Endodermal cell (in vitro differentiated cells): ENCODE data around the gene EMC9. TPM values are rescaled to one million over a fixed set of nuclear protein-coding genes. Genes with fewer than 3 reads are reported as not detected.

Experiments
- DNase-seq: peaks from one replicate; pipeline ENCODE4 v3.0.0-alpha.2; 2017
- H3K27ac ChIP-seq: 2 replicates; pipeline ENCODE4 v1.5.1; 2013; ENCODE audit warnings: mild to moderate bottlenecking, low read depth, low read length, moderate library complexity
- H3K27me3 ChIP-seq: 2 replicates; pipeline ENCODE4 v1.6.1; 2013; ENCODE audit warnings: mild to moderate bottlenecking, low read length, moderate library complexity; ENCODE audit not compliant: insufficient read depth, control insufficient read depth, poor library complexity, severe bottlenecking
- H3K36me3 ChIP-seq: 2 replicates; pipeline ENCODE4 v1.7.0; 2013; ENCODE audit warnings: mild to moderate bottlenecking, low read length, moderate library complexity; ENCODE audit not compliant: control insufficient read depth, insufficient read depth
- H3K4me1 ChIP-seq: one replicate; pipeline ENCODE4 v1.7.0; 2013; ENCODE audit warnings: low read length; ENCODE audit not compliant: control insufficient read depth, insufficient read depth
- H3K4me3 ChIP-seq: 2 replicates; pipeline ENCODE4 v1.5.1; 2013; ENCODE audit warnings: mild to moderate bottlenecking, low read length, moderate library complexity
- H3K9ac ChIP-seq: 2 replicates; pipeline ENCODE4 v1.6.1; 2013; ENCODE audit warnings: mild to moderate bottlenecking, low read length, moderate library complexity; ENCODE audit not compliant: poor library complexity, severe bottlenecking; ENCODE audit errors: extremely low read depth
- H3K9me3 ChIP-seq: 2 replicates; pipeline ENCODE4 v1.6.1; 2013; ENCODE audit warnings: mild to moderate bottlenecking, low read length, moderate library complexity; ENCODE audit not compliant: control insufficient read depth
- H3K27ac Mint-ChIP-seq: 2 replicates; pipeline ENCODE4 v1.8.0; 2020; ENCODE audit warnings: mixed read lengths
- H3K27me3 Mint-ChIP-seq: 2 replicates; pipeline ENCODE4 v1.8.0; 2021; ENCODE audit warnings: mild to moderate bottlenecking, mixed read lengths; ENCODE audit not compliant: insufficient read depth
- H3K36me3 Mint-ChIP-seq: 2 replicates; pipeline ENCODE4 v1.8.0; 2020; ENCODE audit warnings: low read depth, mixed read lengths
- H3K4me1 Mint-ChIP-seq: 2 replicates; pipeline ENCODE4 v1.8.0; 2020; ENCODE audit warnings: mixed read lengths
- H3K4me3 Mint-ChIP-seq: 2 replicates; pipeline ENCODE4 v1.8.0; 2020; ENCODE audit warnings: mild to moderate bottlenecking, moderate library complexity, mixed read lengths
- H3K9me3 Mint-ChIP-seq: 2 replicates; pipeline ENCODE4 v1.8.0; 2020; ENCODE audit warnings: mild to moderate bottlenecking, mixed read lengths
- CTCF ChIP-seq: fragments of 200-600 bp; sonication (generic); conservative IDR thresholded peaks from 2 replicates; pipeline ENCODE4 v1.5.0; 2021; ENCODE audit warnings: antibody characterized with exemption, mild to moderate bottlenecking
- WGBS, 2 experiments: methylation state at CpG; one replicate each; pipeline versions ENCODE4 v1.1.5 to v1.1.7; 2013; ENCODE audit warnings: missing lambda C conversion rate in 2 of 2, mixed read lengths in 1 of 2; ENCODE audit not compliant: insufficient coverage in 1 of 2, insufficient read length in 1 of 2; 5-methylcytosine and 5-hydroxymethylcytosine counted together
- long read RNA-seq, 4 experiments: library from polyadenylated mRNA in 2 of 4; library from RNA in 1 of 4; library from capped mRNA in 1 of 4; stranded (forward) in 3 of 4; unstranded in 1 of 4; transcript quantifications; one replicate each; pipeline ENCODE4 v2.0.0, GENCODE V29; 2020 to 2021; ENCODE audit warnings: inconsistent platforms in 1 of 4
- polyA plus RNA-seq, 2 experiments: library from polyadenylated mRNA; stranded (reverse); fragments of 50-300 nt; gene quantifications; one replicate each; pipeline ENCODE4 v1.2.3, GENCODE V29; 2013
- total RNA-seq, 2 donors: library from RNA; stranded (reverse); fragmentation: NEBNext Ultra II Directional in 1 of 2; extraction: Animal tissue kit (Norgen Biotek cat#: 25700) in 1 of 2; gene quantifications; 2 replicates in 1 of 2; 3 replicates in 1 of 2; pipeline ENCODE4 v1.2.1, GENCODE V29; 2021

EMC9 gene
- 10 to 100 TPM; 34.0 to 39.5 TPM for total RNA-seq
- 37.8 TPM for polyA plus RNA-seq (2013, experiment 1 of 2)
- 39.5 TPM for polyA plus RNA-seq (2013, experiment 2 of 2)
- long read RNA-seq, experiment 1, transcript EMC9-202 (5 exons, 953 nt), result minor isoform, 5 of 16 reads
- long read RNA-seq, experiment 1, transcript EMC9-201 (6 exons, 835 nt), result major isoform, 9 of 16 reads
- long read RNA-seq, experiment 1, partial matches to known transcripts, result 0 of 16 reads
- long read RNA-seq, experiment 1, other reads (novel, unspliced or antisense), result 1 of 16 reads
- long read RNA-seq, experiment 2, transcript EMC9-202 (5 exons, 953 nt), result major isoform, 8 of 22 reads
- long read RNA-seq, experiment 2, transcript EMC9-201 (6 exons, 835 nt), result major isoform, 8 of 22 reads
- long read RNA-seq, experiment 2, partial matches to known transcripts, result 0 of 22 reads
- long read RNA-seq, experiment 2, other reads (novel, unspliced or antisense), result 6 of 22 reads
- long read RNA-seq, experiment 3, transcript EMC9-201 (6 exons, 835 nt), result minor isoform, 5 of 46 reads
- long read RNA-seq, experiment 3, transcript EMC9-202 (5 exons, 953 nt), result major isoform, 11 of 46 reads
- long read RNA-seq, experiment 3, partial matches to known transcripts, result 19 of 46 reads
- long read RNA-seq, experiment 3, other reads (novel, unspliced or antisense), result 10 of 46 reads
- long read RNA-seq, experiment 4, transcript EMC9-201 (6 exons, 835 nt), result major isoform, 40 of 90 reads
- long read RNA-seq, experiment 4, transcript EMC9-202 (5 exons, 953 nt), result minor isoform, 35 of 90 reads
- long read RNA-seq, experiment 4, partial matches to known transcripts, result 8 of 90 reads
- long read RNA-seq, experiment 4, other reads (novel, unspliced or antisense), result 2 of 90 reads

- no peaks in the 10 kb centered on the region for H3K27me3 Mint-ChIP-seq
These were observed at the start of gene EMC9 for GRCh38 chr14:24141097-24141880. Gene EMC9 (minus strand): TSS chr14:24141591. CDS start chr14:24141304, 287 bp downstream.

GRCh38 chr14:24190416-24190815, 49.0 kb upstream of the EMC9 start:
- Histone ChIP-seq H3K27ac (no peak overlapping the region), H3K4me1 (no peaks in the 10 kb centered on the region), H3K27me3 (no peaks in the 10 kb centered on the region), H3K36me3 (peaks cover 62% of the 10 kb centered on the region), H3K9me3 (no peaks in the 10 kb centered on the region), H3K9ac (no peak overlapping the region), H3K4me3 (no peak overlapping the region)
- Mint-ChIP-seq H3K27ac (no peak overlapping the region), H3K4me3 (no peak overlapping the region), H3K9me3 (no peaks in the 10 kb centered on the region), H3K4me1 (peaks cover 6% of the 10 kb centered on the region), H3K27me3 (no peaks in the 10 kb centered on the region), H3K36me3 (peaks cover 50% of the 10 kb centered on the region)
- DNase-seq, result no peak
- WGBS, 2 experiments, result 94 to 95% methylated on average over 6 to 9 of the region's 10 CpGs
- TF ChIP-seq CTCF, result no peak

More at GRCh38 chr14:24141097-24141880, at the start of gene EMC9:
- H3K27ac ChIP-seq, result peak within 1 kb of the TSS; percentile 83
- H3K27me3 ChIP-seq, result no peaks in the 10 kb centered on the region
- Mint-ChIP-seq H3K9me3 (no peaks in the 10 kb centered on the region), H3K4me3 (peak within 1 kb of the TSS; percentile 99), H3K27ac (peak within 1 kb of the TSS; percentile 97), H3K36me3 (peaks cover 35% of the 10 kb centered on the region), H3K4me1 (peaks cover 29% of the 10 kb centered on the region)
- DNase-seq, result peak; percentile 100
- no peaks in the 10 kb centered on the region for H3K9me3 ChIP-seq
- H3K4me3 ChIP-seq, result peak within 1 kb of the TSS; percentile 98
- peak within 1 kb of the TSS; percentile 86 for H3K9ac ChIP-seq
- 0% methylated on average over 50 to 65 of the region's 65 CpGs for WGBS, 2 experiments
- peak; percentile 70 for TF ChIP-seq CTCF
- peaks cover 43% of the 10 kb centered on the region for H3K36me3 ChIP-seq
- H3K4me1 ChIP-seq, result no peaks in the 10 kb centered on the region

GRCh38 chr14:24189460-24189859, 48.1 kb upstream of the EMC9 start:
- no peak for DNase-seq
- no peaks in the 10 kb centered on the region for H3K9me3 ChIP-seq
- no peaks in the 10 kb centered on the region for H3K4me1 ChIP-seq
- H3K36me3 ChIP-seq, result peaks cover 70% of the 10 kb centered on the region
- no peak overlapping the region for H3K4me3 Mint-ChIP-seq
- no peak overlapping the region for H3K9ac ChIP-seq
- TF ChIP-seq CTCF, result no peak
- peaks cover 54% of the 10 kb centered on the region for H3K36me3 Mint-ChIP-seq
- H3K27me3 Mint-ChIP-seq, result no peaks in the 10 kb centered on the region
- H3K9me3 Mint-ChIP-seq, result no peaks in the 10 kb centered on the region
- H3K4me1 Mint-ChIP-seq, result peaks cover 6% of the 10 kb centered on the region
- H3K27ac Mint-ChIP-seq, result no peak overlapping the region
- no peak overlapping the region for H3K27ac ChIP-seq
- H3K27me3 ChIP-seq, result no peaks in the 10 kb centered on the region
- H3K4me3 ChIP-seq, result peak overlapping the region; percentile 89
- WGBS, 2 experiments, result 95% methylated on average over 9 of the region's 9 CpGs
